K562 (cell line): Measurements from ENCODE around the gene GTSE1. TPM values are rescaled to one million over a fixed set of nuclear protein-coding genes. Genes with fewer than 3 reads are reported as not detected.

ENCODE experiments used
- ATAC-seq: fragments of 200-7000 bp; cut with Tn5 transposase; 3 replicates; pipeline ENCODE4 v1.9.1; 2020; ENCODE audit warnings: moderate library complexity
- BruUV-seq: library from RNA; stranded (reverse); fragments of 400-500 nt; replicated peaks from 2 replicates; lab custom pipeline; 2021; lab: Mats Ljungman, UMichigan
- CTCF ChIA-PET: fragments of 300-600 bp; formaldehyde crosslinking; extraction: SDS; loops from one replicate; lab custom pipeline; 2021; ENCODE audit warnings: low intra/inter-chr PET ratio; lab: Yijun Ruan, JAX
- POLR2A ChIA-PET: fragments of 300-600, 350-650 bp; sonication (Branson Sonifier 250); formaldehyde crosslinking; extraction: SDS; loops from one replicate; lab custom pipeline; 2021; ENCODE audit warnings: antibody characterized with exemption, inconsistent platforms; lab: Yijun Ruan, JAX
- DNase-seq, 4 experiments: peaks; one replicate each; pipeline versions ENCODE4 v3.0.0 to v3.0.0-alpha.2; 2011 to 2018; ENCODE audit warnings: low spot score in 3 of 4, mixed read lengths in 3 of 4; ENCODE audit errors: extremely low read depth in 1 of 4
- FAIRE-seq: peaks from 2 replicates; lab custom pipeline; 2011; peaks lifted over from hg19 to GRCh38; lab: Jason Lieb, UNC
- H2AFZ ChIP-seq: 2 replicates; pipeline ENCODE4 v1.6.0; 2011; ENCODE audit warnings: low read depth, low read length, control low read depth, inconsistent platforms
- H3K27ac ChIP-seq: fragments of 200-600 bp; 3 replicates; pipeline ENCODE4 v1.8.0; 2011; ENCODE audit warnings: low read depth, mild to moderate bottlenecking, control low read depth, inconsistent platforms, low read length, moderate library complexity, mixed read lengths; ENCODE audit errors: extremely low read depth
- H3K27me3 ChIP-seq, 2 experiments: fragments of 300-600 bp in 1 of 2; 2 replicates in 1 of 2; 3 replicates in 1 of 2; pipeline versions ENCODE4 v1.6.0 to v1.8.0; 2011; ENCODE audit warnings: inconsistent platforms in 2 of 2, low read length in 2 of 2, mild to moderate bottlenecking in 1 of 2, mixed read lengths in 1 of 2, moderate library complexity in 1 of 2; ENCODE audit not compliant: control insufficient read depth in 2 of 2, insufficient read depth in 2 of 2
- H3K36me3 ChIP-seq: fragments of 300-600 bp; 3 replicates; pipeline ENCODE4 v1.8.0; 2011; ENCODE audit warnings: mild to moderate bottlenecking, low read length, inconsistent platforms; ENCODE audit not compliant: control insufficient read depth, insufficient read depth
- H3K4me1 ChIP-seq, 2 experiments: fragments of 200-600 bp in 1 of 2; replicated peaks in 1 of 2; 2 replicates in 1 of 2; 3 replicates in 1 of 2; pipeline versions ENCODE4 v1.5.1 to v1.8.0; 2011; ENCODE audit warnings: inconsistent platforms in 2 of 2, low read length in 2 of 2, mild to moderate bottlenecking in 1 of 2, mixed read lengths in 1 of 2, moderate library complexity in 1 of 2; ENCODE audit not compliant: control insufficient read depth in 2 of 2, insufficient read depth in 2 of 2
- H3K4me2 ChIP-seq: 2 replicates; pipeline ENCODE4 v1.6.1; 2011; ENCODE audit warnings: low read length, control low read depth, inconsistent platforms, mixed read lengths; ENCODE audit not compliant: insufficient read depth
- H3K4me3 ChIP-seq: fragments of 200-600 bp; sonication (generic), shearing (Covaris generic); 2 replicates; pipeline ENCODE4 v1.5.1; 2016; ENCODE audit warnings: control low read depth, inconsistent platforms
- H3K79me2 ChIP-seq: fragments of 200-600 bp; 3 replicates; pipeline ENCODE4 v1.8.0; 2011; ENCODE audit warnings: low read length, inconsistent platforms; ENCODE audit not compliant: control insufficient read depth, insufficient read depth
- H3K9ac ChIP-seq, 2 experiments: 2 replicates each; pipeline versions ENCODE4 v1.6.0 to v1.6.1; 2011; ENCODE audit warnings: low read depth in 2 of 2, low read length in 2 of 2, control low read depth in 1 of 2, inconsistent platforms in 1 of 2, mild to moderate bottlenecking in 1 of 2, mixed read lengths in 1 of 2; ENCODE audit not compliant: insufficient read depth in 1 of 2
- H3K9me1 ChIP-seq: one replicate; pipeline ENCODE4 v1.6.0; 2011; ENCODE audit warnings: inconsistent platforms, mild to moderate bottlenecking, low read length, moderate library complexity; ENCODE audit not compliant: control insufficient read depth, insufficient read depth
- H3K9me3 ChIP-seq: replicated peaks from 2 replicates; pipeline ENCODE4 v1.5.1; 2011; ENCODE audit warnings: low read depth, low read length, inconsistent platforms; ENCODE audit not compliant: control insufficient read depth, insufficient read depth
- H4K20me1 ChIP-seq: replicated peaks from 2 replicates; pipeline ENCODE4 v1.6.1; 2011; ENCODE audit warnings: low read length, inconsistent platforms, mixed read lengths; ENCODE audit not compliant: control insufficient read depth, insufficient read depth
- ATF6 ChIP-seq: sonication (generic); formaldehyde crosslinking; IDR thresholded peaks from 2 replicates; pipeline ENCODE4 v1.4.0; 2020; ENCODE audit warnings: mild to moderate bottlenecking, missing genetic modification reagents
- E2F1 ChIP-seq: sonication (generic); formaldehyde crosslinking; IDR thresholded peaks from 2 replicates; pipeline ENCODE4 v1.8.1; 2023; ENCODE audit warnings: mild to moderate bottlenecking, missing genetic modification reagents, moderate library complexity
- POLR2G ChIP-seq: fragments of 200-400 bp; formaldehyde crosslinking; IDR thresholded peaks from 2 replicates; pipeline ENCODE4 v1.6.1; 2017; ENCODE audit warnings: low read depth, mild to moderate bottlenecking, antibody characterized with exemption, low read length, moderate library complexity
- SREBF1 ChIP-seq: fragments of 150-350 bp; IDR thresholded peaks from 2 replicates; pipeline ENCODE4 v1.6.1; 2014; ENCODE audit warnings: antibody characterized with exemption, low read depth, low read length, borderline replicate concordance
- ZNF551 ChIP-seq: fragments of 250-450 bp; sonication (Bioruptor Pico); IDR thresholded peaks from 2 replicates; pipeline ENCODE4 v1.5.0; 2021; ENCODE audit warnings: mild to moderate bottlenecking, moderate library complexity
- ZNF717 ChIP-seq: fragments of 250-450 bp; sonication (Bioruptor Pico); IDR thresholded peaks from 2 replicates; pipeline ENCODE4 v1.5.0; 2021
- WGBS: fragments of 100-300 bp; shearing (Covaris generic); methylation state at CpG from one replicate; pipeline ENCODE4 v1.1.6; 2016; ENCODE audit warnings: low coverage, mixed read lengths; ENCODE audit not compliant: insufficient coverage; ENCODE audit errors: missing lambda C conversion rate; 5-methylcytosine and 5-hydroxymethylcytosine counted together
- in situ Hi-C: fragments of 300-500 bp; cut with MboI; formaldehyde crosslinking; loops from 4 replicates; pipeline ENCODE4 v1.15.0; 2018; ENCODE audit warnings: inconsistent platforms, mixed read lengths
- intact Hi-C: fragments of 100-400 bp; cut with micrococcal nuclease; formaldehyde crosslinking; loops from 2 replicates; pipeline ENCODE4 v1.14.2; 2022
- polyA plus RNA-seq, 8 experiments: library from polyadenylated mRNA; depleted of rRNA in 4 of 8; stranded (reverse) in 5 of 8; unstranded in 3 of 8; fragments of >200 nt; fragmentation: Nextera tagmentation in 2 of 8; fragmentation: Illumina TruSeq in 1 of 8; extraction: Ambion mirVana in 2 of 8; extraction: Trizol in 1 of 8; gene quantifications; 2 replicates each; pipeline versions ENCODE4 v1.2.1 to v1.2.3, GENCODE V29; 2011 to 2014; ENCODE audit warnings: inconsistent platforms in 1 of 8, missing spikeins in 1 of 8
- total RNA-seq, 7 experiments: library from RNA; depleted of rRNA in 6 of 7; stranded (reverse); fragments of >200 nt in 6 of 7; fragmentation: Illumina TruSeq in 2 of 7; extraction: Trizol in 2 of 7; gene quantifications; 2 replicates each; pipeline versions ENCODE4 v1.2.1 to v1.2.3, GENCODE V29; 2011 to 2021; ENCODE audit warnings: low replicate concordance in 1 of 7

The GTSE1 gene
- total and polyA plus RNA-seq, 9 of the 15 experiments (the other 6 are each of a cell fraction or from before 2014, with no cell fraction given) = 2.5 to 22.5 (median 12.9) TPM

- no peak overlapping the region for H3K4me2 ChIP-seq
- no peak overlapping the region for H3K27ac ChIP-seq
- H2AFZ ChIP-seq = no peak overlapping the region
- peaks cover 63% of the 10 kb centered on the region; the same call in 2 of the 3 replicates for H3K36me3 ChIP-seq
- H3K27me3 ChIP-seq = no peaks in the 10 kb centered on the region
- no peaks in the 10 kb centered on the region for H3K9me1 ChIP-seq
- ChIA-PET POLR2A (no interaction called here), CTCF (interaction anchor here (0.5 to 1.2 kb wide), 2 partner anchors 188 to 190 kb away, joined by 3 to 4 read pairs; no protein-coding TSS in a partner anchor)
- in situ Hi-C loops = no loop called here
- H3K4me1 ChIP-seq = peaks cover 0 to 2% of the 10 kb centered on the region in 2 experiments; a peak in 2 of 5 replicates
- intact Hi-C loops = no loop called here
- no peak overlapping the region for H3K9ac ChIP-seq
- TF ChIP-seq POLR2G = 0 out of 2 replicates have a peak, but pooled peaks have one; percentile 13
- TF ChIP-seq ZNF717 (CRISPR knock-in tag) = no peak
- WGBS = 90% methylated on average over 11 of the region's 21 CpGs
- FAIRE-seq = no peak
- ATAC-seq = no peak
- no peak for DNase-seq
- H3K4me3 ChIP-seq = no peak overlapping the region
- no peaks in the 10 kb centered on the region for H3K9me3 ChIP-seq
- peaks cover 3% of the 10 kb centered on the region; the same call in 1 of the 2 replicates for H4K20me1 ChIP-seq
- H3K79me2 ChIP-seq = no peaks in the 10 kb centered on the region
- BruUV-seq = no TSS peak
Measured at GRCh38 chr22:46354176-46354992, 57.7 kb downstream of the GTSE1 start.

- Histone ChIP-seq H3K9me1 (no peaks in the 10 kb centered on the region), H3K36me3 (peaks cover 58% of the 10 kb centered on the region; the same call in 2 of the 3 replicates), H3K4me3 (no peak overlapping the region), H2AFZ (no peak overlapping the region), H3K4me1 (peaks cover 0 to 3% of the 10 kb centered on the region in 2 experiments; a peak in 2 of 5 replicates), H3K9ac (no peak overlapping the region), H3K4me2 (no peak overlapping the region), H4K20me1 (peaks cover 3% of the 10 kb centered on the region; the same call in 1 of the 2 replicates), H3K79me2 (no peaks in the 10 kb centered on the region), H3K27ac (no peak overlapping the region), H3K27me3 (no peaks in the 10 kb centered on the region), H3K9me3 (no peaks in the 10 kb centered on the region)
- in situ Hi-C loops = no loop called here
- intact Hi-C loops = no loop called here
- ATAC-seq (no peak), FAIRE-seq (no peak), DNase-seq (no peak)
- TF ChIP-seq ATF6 (CRISPR knock-in tag) = no peak
- 0 out of 2 replicates have a peak, but pooled peaks have one; percentile 8 for TF ChIP-seq POLR2G
- no peak for TF ChIP-seq ZNF551 (CRISPR knock-in tag)
- TF ChIP-seq E2F1 (CRISPR knock-in tag) = no peak
- TF ChIP-seq SREBF1 = no peak
- whole genome bisulfite sequencing = 81% methylated on average over 2 of the region's 7 CpGs
- POLR2A ChIA-PET = no interaction called here
- CTCF ChIA-PET = interaction anchor here (1.2 kb wide), 1 partner anchor 188 kb away, joined by 4 read pairs; no protein-coding TSS in a partner anchor
- BruUV-seq = no TSS peak
Measured at GRCh38 chr22:46354993-46355305, 58.3 kb downstream of the GTSE1 start.
